HG02981 (cell line): Measurements from ENCODE around the gene KATNAL1.

Experiments used
- ATAC-seq: cut with Tn5 transposase; IDR thresholded peaks from one replicate; pipeline ENCODE4 v1.9.1; 2021; ENCODE audit warnings: mild to moderate bottlenecking, moderate library complexity; ENCODE audit not compliant: unreplicated experiment

Gene KATNAL1

DNA sequence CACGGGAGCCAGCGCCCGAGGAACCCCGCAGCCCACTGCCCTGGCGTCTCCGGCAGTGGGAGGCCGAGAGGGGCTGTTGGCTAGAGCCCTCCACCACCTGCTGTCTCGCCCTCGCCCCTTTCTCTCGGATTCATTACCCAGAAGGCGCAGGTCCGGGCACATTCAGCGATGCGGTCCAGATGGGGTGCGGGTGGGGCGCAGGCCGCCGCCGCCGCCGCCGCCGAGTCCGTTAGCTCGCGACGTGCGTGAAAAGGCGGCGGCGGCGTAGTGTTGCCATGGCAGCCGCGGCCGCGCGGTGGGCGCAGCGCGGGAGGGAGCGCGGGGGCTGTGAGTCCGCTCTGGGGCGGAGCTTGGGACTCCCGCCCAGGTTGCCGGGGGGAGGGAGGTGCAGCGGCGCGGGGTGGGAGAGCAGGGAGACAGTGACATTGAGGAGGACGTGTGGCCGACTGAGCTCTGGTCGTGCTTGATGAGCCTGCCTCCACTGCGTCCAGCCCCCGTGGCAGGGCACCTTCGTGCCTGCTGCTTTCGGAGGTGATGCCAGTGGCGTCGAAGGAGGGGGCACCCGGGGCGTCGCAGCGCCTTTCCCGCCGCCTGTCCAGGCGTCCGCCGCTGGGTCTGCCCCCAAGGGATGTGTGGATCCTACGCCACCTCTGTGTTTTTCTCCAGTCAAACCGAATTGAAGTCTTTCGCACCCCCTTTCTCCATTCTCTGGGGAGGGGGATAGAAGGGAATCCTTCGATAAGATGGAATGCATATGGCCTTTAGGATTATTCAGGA is at the start of gene KATNAL1:
KATNAL1 (minus strand) TSS at position 358 of the 777 bp plus-strand sequence. CDS start 23,774 bp downstream, outside the sequence.
- peak; percentile 55 for ATAC-seq

DNA sequence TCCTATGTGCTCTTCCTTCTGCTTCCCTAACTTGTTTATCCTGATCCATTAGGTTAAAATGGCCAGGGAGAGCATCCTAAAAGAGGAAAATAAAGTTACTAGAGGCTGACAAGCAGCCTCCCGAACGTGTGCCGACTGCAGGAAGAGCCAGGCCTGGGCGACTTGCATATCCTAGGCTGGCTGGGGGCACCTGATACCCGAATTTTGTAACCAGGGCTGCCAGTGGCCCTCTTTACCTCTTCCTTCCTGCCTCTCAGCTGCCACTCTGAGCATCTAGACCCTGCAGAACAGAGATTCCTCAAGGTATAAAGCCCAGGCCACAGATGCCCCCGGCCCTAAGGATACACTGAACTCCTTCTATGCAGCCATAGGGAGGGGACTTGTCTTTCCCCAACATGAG is 48.5 kb upstream of the KATNAL1 start:
- no peak for ATAC-seq

DNA sequence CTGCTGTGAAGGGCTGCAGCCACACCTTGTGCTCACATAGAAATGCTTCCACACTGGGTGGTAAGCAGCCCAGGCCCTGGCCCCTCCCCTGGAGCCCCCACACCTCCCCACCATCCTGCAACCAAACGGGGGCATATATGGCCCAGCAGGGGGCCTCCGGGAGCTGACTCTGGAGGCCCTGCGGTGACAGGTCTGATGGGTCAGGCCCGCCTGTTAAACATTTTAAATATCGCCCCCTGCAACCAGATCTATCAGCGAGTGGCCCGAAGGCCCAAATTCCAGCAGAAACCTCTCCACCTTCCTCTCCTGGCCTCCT is 48.0 kb upstream of the KATNAL1 start:
- peak; percentile 74 for ATAC-seq

DNA sequence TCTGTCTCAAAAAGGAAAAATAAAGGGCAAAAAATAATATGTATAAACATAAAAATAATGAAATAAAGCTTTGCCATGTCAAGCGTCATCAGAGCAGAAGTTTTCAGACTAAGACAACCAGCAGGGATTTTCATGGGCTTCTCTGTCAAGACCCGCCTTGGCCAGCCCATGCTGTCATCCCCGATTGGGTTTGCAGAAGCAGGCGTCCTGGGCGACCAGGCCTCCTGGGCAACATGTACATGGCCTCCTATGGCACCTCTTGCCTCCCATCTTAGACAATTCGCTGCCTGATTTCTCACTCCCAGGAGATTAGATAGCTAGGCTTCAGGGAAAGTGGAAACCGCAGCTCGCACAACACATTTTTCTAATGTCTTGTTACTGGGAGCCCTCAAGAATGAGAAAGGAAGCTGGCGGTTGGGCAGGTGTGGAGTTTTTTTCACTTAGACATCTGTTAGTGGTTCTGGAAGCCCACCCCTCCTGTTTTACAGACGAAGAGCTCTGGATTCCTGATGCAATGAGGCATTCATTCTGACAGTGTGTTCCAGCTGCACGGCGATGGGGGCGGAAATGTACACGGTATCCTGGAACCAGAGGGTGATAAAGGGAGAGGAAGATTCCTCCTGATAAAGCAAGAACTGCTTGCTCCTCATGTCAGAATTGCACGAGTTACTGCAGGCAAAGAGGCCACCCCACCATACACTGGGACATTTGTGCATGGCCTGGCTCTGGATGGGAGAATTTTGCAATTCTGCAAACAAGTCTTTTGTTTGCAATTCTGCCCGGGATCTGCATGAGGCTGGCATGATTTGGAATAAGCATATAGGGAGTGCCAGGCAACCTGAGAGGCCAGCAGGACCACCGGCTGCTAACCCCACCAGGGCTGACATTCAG is 47.4 kb upstream of the KATNAL1 start:
- no peak for ATAC-seq

DNA sequence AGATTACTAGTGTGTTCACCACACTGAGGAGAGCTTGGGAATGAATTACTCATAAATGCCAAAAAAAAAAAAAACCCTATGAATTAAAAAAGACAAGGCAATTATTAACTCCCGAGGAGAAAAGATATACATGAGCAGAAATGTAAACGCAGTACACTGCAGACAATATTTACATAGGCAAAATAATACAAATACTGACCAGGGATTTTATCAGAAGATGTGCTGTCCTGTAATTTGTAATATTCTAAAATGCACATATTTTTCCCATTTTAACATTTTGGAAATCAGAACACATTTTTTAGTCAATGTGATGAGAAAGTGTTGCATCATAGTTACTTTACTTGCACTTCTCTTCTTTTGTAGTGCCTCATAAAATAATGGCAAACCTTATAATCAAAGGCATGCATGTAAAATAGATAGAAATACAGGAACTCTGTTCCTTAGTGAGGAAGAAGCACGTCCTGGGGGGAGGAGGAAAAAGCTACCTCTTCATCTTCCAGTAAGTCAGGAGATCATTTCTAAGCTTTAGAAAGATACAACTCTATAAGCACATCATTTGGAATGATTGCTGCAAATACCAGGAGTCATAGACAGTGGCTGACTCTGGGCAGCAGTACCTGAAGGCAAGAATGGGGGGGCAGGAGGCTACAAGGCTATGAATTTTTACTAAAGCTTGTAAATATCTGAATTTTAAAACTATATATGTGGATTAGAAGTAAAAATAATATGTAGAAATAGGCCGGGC is 46.3 kb upstream of the KATNAL1 start:
- ATAC-seq: no peak

DNA sequence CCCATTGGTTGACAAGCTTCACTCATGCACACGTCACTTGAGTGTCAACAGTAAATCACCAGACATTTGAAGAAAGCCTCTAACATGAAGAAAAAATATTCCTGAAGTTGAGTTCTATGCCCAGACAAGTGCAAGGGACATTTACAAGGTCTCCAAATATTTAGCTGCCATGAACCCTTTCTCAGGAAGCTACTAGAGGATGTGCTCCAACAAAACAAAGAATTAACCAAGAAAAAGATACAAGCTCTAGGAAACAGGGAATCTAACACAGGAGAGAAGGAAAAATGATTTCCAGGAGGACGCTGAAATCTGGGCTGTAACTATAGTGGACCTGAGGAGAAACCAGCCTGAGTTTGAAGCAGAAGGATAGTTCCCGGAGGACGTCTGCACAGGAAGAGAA is 45.7 kb upstream of the KATNAL1 start:
- ATAC-seq: no peak

DNA sequence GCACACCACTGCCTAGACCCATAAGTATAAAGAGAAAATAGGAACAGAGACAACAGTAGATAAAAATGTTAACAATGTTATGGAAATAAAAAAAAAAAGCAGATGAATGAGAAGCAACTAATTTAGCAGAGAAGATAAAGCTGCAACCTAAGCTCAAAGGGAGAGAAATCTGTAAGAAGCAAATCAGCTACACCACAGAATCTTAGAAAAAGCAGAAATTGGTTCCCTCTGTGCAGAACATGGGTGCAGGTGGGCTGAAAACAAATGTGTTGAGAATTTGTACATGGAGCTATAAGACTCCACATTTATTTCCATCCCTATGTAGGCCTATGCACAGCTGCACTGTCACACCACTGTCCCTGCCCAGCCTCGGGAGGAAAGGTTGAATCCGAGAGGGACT is 44.8 kb upstream of the KATNAL1 start:
- no peak for ATAC-seq

DNA sequence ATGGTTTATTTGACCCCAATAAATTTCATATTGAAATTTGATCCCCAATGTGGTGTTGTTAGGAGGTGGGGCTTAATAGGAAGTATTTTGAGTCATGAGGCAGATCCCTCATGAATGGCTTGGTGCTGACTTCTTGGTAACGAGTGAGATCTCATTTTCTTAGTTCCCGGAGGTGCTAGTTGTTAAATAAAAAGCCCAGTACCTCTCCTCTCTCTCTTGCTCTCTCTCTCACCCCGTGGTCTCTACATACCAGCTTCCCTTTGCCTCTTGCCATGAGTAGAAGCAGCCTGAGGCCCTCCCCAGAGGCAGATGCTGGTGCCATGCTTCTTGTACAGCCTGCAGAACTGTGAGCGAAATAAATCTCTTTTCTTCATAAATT is 39.4 kb upstream of the KATNAL1 start:
- peak; percentile 21 for ATAC-seq

DNA sequence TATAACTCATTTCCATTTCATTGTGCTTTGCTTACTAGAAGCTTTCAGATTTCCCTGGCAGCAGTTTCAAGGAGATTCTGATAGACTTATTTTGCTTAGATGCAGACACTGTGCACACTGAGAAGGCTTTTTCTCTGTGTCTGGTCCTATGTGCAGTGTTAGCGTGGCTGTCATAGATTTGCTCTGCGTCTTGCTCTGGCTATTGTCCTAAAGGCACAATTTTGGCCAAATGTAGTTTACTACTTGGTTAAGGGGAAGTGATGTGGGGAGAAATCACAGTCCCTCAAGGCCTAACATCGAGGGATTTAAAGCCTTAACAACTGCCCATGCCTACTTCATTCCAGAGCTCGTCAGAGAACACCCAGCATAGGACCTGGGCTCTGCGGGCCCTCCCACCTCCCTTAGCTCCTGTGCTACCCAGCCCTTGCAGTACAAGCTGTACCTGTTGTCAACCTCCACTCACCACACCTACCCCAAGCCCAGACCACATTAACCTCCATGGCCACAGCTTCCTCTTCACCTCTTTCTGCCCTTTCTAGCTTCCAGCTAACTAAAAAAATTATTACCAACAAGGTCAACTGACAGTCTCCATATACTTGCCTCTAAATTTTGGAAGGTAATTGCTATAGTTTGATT is 38.9 kb upstream of the KATNAL1 start:
- ATAC-seq: peak; percentile 83

DNA sequence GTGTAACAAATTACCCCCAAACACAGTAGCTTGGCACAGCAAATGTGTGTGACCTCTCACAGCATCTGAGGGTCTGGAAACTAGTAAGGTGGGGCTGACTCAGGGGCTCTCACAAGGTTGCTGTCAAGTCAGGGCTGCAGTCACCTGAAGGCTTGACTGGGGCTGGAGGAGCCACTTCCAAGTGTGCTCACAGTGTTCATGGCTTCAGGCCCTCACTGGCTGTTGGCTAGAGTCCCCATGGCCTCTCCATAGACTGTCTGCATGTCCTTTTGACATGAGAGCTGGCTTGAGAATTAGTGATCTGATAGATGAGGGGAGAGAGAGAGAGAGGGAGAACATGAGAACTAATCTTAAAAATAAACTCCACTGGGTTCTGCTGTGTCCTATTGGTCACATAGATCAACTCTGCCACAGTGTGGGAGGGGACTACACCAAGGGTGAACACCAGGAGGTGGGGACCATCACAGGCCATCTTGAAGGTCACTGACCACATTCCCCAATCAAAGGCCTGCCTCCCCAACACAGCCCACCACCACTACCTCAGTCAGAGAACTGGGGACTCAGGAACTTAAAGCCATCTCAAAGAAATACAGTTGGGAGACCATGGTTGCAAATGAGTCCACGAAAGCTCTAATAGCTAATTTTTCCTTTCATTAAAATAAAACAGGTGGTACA is 38.2 kb upstream of the KATNAL1 start:
- ATAC-seq: no peak

DNA sequence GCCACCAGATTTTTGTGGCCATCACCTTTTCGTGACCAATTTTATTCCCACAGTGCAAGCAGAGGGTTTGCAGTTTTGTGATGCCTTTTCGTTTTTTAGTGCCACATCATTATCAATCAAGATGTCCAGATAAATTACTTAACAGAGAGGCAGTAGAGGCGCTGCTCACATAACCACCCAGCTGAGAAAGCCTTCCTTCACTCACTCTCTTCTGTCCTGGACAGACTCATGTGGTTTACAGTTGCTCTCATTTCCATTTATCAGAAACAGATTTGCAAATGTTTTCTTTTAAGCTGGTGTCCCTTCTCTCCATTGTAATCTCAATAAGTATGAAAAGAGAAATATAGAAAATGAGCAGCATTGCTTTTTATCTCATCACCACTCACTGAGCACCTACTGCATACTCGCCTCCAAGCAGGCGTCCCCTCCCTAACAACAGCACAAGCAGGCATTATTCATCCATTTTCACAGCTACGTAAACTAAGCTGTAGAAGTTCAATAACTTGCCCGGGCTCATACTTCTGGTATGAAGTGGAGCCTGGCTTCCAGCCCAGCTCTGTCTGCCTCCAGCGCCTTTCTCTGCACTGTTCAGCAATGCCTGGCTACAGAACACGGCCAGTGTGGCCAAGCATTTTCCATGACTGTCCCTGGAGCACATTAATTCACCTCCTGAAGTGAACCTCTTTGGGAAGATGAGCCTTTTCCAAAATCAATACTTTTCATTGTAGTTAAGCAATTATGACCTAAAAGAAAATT is 34.6 kb upstream of the KATNAL1 start:
- ATAC-seq: no peak

DNA sequence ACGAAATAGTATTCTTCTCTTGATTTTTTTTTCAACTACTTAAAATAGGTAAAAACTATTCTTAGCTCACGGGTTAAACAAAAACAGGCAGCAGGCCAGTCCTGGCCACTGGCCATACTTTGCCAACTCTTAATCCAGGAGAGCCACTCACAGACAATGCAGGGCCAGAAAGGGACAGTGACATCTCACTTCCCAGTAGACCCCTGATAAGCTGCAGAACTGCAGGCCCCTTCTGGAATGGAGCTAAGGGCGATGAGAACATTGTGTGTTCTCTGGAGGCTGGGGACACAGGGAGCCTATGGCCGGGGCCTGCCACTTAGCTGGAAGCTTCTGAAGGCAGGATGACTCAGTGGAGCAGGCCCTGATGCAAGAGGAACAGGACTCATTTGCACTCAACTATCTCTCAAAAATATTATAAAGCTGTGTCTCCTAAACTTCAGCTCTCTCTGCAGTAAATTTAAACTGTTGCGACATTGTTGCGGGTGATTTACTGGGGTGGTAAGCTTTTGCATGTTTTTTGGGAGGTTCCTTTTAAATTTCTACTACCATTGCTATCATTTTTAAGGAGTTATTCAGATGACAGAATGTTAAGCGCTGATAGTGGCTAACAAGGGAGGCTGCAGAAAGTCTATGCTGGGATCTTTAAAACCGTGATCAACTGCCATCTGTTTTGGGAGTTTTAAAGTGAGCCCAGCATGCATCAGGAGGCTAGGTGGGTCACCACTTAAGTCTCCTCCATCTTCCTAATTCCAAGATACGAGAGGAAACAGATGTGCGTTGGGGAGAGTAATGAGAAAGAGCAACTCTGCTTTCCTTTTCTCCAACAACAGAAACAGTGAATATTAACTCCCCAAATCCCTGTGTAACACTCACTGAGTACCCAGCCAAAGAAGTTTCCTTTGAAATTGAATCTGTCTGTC is 33.2 kb upstream of the KATNAL1 start:
- ATAC-seq: no peak

DNA sequence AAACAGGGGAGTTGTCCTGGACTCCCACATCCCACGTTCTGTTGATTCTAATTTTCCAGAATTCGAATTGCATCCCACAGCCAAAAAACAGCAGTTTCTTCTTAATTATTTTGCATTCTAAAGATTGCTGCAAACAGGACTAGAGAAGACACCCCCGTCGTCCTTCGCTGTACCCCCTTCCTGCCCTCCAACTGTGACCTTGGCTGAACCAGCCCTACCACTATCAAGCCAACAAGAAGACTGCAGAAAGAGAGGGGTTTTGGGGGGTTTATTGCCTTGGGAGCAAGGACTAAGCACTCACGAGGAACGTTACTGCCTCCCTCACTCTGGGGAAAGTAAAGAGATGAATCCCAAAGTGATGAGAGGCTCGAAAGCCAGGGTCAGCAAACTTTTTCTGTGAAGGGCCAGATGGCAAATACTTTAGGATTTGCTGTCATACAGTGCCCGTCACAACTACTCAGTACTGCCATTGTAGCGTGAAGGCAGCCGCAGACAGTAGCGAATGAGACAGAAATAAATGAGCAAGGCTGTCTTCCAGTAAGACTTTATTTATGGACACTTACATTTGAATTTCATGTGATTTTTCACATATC is 32.5 kb upstream of the KATNAL1 start:
- ATAC-seq: no peak

DNA sequence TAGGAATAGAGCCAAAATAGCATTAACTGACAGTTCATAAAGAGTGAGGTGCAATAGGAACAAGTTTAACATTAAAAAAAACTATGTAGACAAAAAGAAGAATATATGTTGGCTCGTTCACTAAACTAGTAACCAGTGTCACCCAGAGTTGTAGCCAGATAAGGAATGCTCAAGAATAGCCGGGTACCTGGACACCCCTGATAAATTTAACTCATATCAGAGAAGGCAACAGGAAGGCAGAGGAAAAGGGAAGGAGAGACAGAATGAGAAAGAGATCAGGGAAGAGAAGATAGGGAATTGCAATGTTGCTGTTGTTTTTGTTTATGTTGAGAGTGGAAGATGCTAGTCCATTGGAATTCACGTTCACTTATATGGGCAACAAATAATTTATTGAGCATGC is 31.6 kb upstream of the KATNAL1 start:
- no peak for ATAC-seq

DNA sequence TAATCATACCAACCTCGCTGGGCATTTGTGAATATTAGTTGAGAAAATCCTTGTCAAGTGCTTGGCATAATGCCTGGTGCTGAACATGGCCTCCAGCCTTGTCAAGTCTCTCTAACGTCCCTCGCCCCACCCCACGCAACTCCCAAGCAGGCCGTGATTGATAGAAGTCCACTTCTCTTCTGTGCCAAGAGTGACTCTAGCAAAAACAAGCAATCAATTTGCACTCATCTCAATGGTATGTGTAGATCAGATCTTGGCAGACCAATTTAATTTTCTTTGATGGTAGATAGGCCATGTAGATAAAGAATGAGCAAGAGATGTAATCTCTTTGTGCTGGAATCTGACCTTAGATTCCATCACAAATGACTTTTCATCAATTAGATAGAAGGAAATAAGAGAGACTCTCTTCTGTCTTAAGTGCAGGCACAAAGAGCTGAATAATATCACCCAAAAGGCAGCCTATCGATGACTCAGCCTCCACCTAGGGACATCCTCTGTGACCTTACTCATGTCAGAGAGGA is 31.0 kb upstream of the KATNAL1 start:
- ATAC-seq: no peak

DNA sequence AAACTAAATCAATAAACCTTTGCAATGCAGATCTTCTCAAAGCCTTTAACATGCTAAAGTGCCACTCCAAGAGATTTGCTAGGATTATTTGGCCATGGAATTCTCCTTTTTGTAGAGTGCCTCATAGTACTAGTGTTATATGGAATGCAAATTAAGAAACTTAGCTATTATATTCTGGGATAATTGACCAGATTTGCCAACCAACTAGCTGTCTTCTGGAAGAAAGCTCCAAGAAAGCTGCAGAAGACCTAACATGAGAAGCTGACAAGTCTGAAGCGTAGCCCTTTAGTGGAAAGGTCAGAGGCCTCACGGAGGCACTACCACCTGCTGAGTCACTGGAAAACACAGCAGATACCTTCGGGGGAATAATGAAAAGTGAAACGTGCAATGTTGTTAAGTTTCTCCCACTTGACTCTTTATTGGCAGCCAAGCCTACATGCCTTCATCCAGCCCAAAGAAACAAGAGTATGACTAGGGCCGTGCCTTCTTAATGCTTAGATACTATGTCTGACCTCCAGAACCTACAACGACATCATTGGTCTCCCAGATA is 29.8 kb upstream of the KATNAL1 start:
- no peak for ATAC-seq

DNA sequence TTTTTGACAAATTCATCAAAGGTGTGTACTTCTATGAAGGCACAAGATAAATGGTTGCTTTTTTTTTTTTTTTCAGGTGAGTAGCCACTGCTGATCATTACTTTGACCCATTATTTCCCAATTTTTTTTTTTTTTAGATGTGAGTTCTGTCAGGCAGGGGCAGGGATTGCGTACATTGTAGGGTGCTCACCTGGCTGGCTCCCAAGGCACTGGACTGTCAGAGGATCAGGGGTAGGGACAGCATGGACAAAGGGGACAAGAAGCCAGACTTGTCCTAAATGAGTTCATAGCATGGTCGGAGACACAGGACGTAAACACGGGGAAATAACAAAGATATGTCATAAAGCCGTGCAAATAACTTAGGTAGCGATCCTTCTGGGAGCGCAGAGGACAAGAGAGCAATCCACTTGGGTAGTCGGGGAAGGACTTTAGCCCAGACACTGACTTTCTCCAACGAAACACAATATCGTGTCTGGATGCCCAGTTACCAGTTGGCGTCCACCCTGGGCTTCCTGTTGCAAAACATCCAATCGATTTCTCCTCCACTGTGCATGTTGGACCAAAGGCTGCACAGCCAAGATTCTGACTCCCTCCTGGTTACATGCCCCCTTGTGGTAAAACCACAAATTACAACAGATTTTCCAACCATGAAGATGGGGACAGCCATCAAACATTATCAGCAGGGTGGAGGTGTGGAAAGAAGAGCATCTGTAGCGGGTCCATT is 27.5 kb upstream of the KATNAL1 start:
- no peak for ATAC-seq
